Endothelial cell of umbilical vein (primary cell): Measurements from ENCODE around the gene IGF2R. TPM values are rescaled to one million over a fixed set of nuclear protein-coding genes. Genes with fewer than 3 reads are reported as not detected.

Experiments
- BruUV-seq: library from RNA; stranded (reverse); fragments of 400-500 nt; replicated peaks from 2 replicates; lab custom pipeline; 2021; lab: Mats Ljungman, UMichigan
- CTCF ChIA-PET: fragments of 300-600, 350-600 bp; sonication (Branson Sonifier 250); formaldehyde crosslinking; loops from one replicate; lab custom pipeline; 2021; ENCODE audit warnings: antibody characterized with exemption, inconsistent platforms; lab: Charles Lee
- POLR2A ChIA-PET: fragments of 300-600, 350-600 bp; sonication (Branson Sonifier 250); formaldehyde crosslinking; loops from one replicate; lab custom pipeline; 2021; ENCODE audit warnings: antibody characterized with exemption, inconsistent platforms; lab: Charles Lee
- DNase-seq: peaks from one replicate; pipeline ENCODE4 v3.0.0-alpha.2; 2011; ENCODE audit warnings: low read depth, low spot score
- FAIRE-seq: peaks from 2 replicates; lab custom pipeline; 2011; peaks lifted over from hg19 to GRCh38; lab: Jason Lieb, UNC
- H2AFZ ChIP-seq: 2 replicates; pipeline ENCODE4 v1.6.0; 2012; ENCODE audit warnings: low read depth, low read length, control low read depth, inconsistent platforms
- H3K27ac ChIP-seq: 2 replicates; pipeline ENCODE4 v1.5.1; 2011; ENCODE audit warnings: low read depth, mild to moderate bottlenecking, control low read depth, low read length, moderate library complexity; ENCODE audit not compliant: insufficient read depth
- H3K27me3 ChIP-seq, 2 experiments: 2 replicates each; pipeline versions ENCODE4 v1.6.0 to v1.6.1; 2011; ENCODE audit warnings: low read length in 2 of 2, mixed read lengths in 1 of 2; ENCODE audit not compliant: control insufficient read depth in 2 of 2, insufficient read depth in 2 of 2
- H3K36me3 ChIP-seq, 2 experiments: 2 replicates in 1 of 2; 3 replicates in 1 of 2; pipeline ENCODE4 v1.5.1; 2011; ENCODE audit warnings: low read length in 2 of 2, mild to moderate bottlenecking in 1 of 2, moderate library complexity in 1 of 2; ENCODE audit not compliant: control insufficient read depth in 2 of 2, insufficient read depth in 2 of 2; ENCODE audit errors: extremely low read depth in 1 of 2
- H3K4me1 ChIP-seq: 3 replicates; pipeline ENCODE4 v1.5.1; 2011; ENCODE audit warnings: mild to moderate bottlenecking, low read length; ENCODE audit not compliant: control insufficient read depth, insufficient read depth; ENCODE audit errors: extremely low read depth
- H3K4me2 ChIP-seq: 2 replicates; pipeline ENCODE4 v1.6.1; 2011; ENCODE audit warnings: low read length, control low read depth, mixed read lengths; ENCODE audit not compliant: insufficient read depth
- H3K4me3 ChIP-seq, 3 experiments: fragments of 200-600 bp in 1 of 3; sonication (generic), shearing (Covaris generic) in 1 of 3; replicated peaks in 1 of 3; 2 replicates each; pipeline ENCODE4 v1.5.1; 2011 to 2016; ENCODE audit warnings: control low read depth in 3 of 3, low read length in 3 of 3, mild to moderate bottlenecking in 2 of 3, inconsistent platforms in 1 of 3, low read depth in 1 of 3, moderate library complexity in 1 of 3; ENCODE audit not compliant: insufficient read depth in 1 of 3
- H3K79me2 ChIP-seq: 2 replicates; pipeline ENCODE4 v1.6.0; 2012; ENCODE audit warnings: low read length, inconsistent platforms; ENCODE audit not compliant: control insufficient read depth, insufficient read depth
- H3K9ac ChIP-seq: replicated peaks from 2 replicates; pipeline ENCODE3; 2011; ENCODE audit warnings: low read length, control low read depth; ENCODE audit not compliant: insufficient read depth; ENCODE audit errors: extremely low read depth
- H3K9me1 ChIP-seq: replicated peaks from 3 replicates; pipeline ENCODE4 v1.6.0; 2011; ENCODE audit warnings: mild to moderate bottlenecking, low read length; ENCODE audit not compliant: control insufficient read depth, insufficient read depth; ENCODE audit errors: extremely low read depth
- H3K9me3 ChIP-seq: replicated peaks from 2 replicates; pipeline ENCODE4 v1.5.1; 2012; ENCODE audit warnings: low read length, inconsistent platforms; ENCODE audit not compliant: control insufficient read depth, insufficient read depth
- H4K20me1 ChIP-seq: replicated peaks from 2 replicates; pipeline ENCODE3; 2011; ENCODE audit warnings: mild to moderate bottlenecking, low read length; ENCODE audit not compliant: control insufficient read depth, insufficient read depth; ENCODE audit errors: extremely low read depth
- CTCF ChIP-seq, 2 donors: IDR thresholded peaks; 1 replicate in 1 of 2; 2 replicates in 1 of 2; pipeline ENCODE4 v1.5.1; 2011; ENCODE audit warnings: low read length in 2 of 2, mild to moderate bottlenecking in 2 of 2, moderate library complexity in 2 of 2, control low read depth in 1 of 2, inconsistent platforms in 1 of 2, low read depth in 1 of 2; ENCODE audit not compliant: insufficient read depth in 1 of 2; ENCODE audit errors: extremely low read depth in 1 of 2
- EZH2 ChIP-seq: IDR thresholded peaks from 2 replicates; pipeline ENCODE4 v1.6.1; 2012; ENCODE audit warnings: borderline replicate concordance, low read depth, mild to moderate bottlenecking, moderate library complexity, low read length, inconsistent platforms; ENCODE audit not compliant: severe bottlenecking
- FOS ChIP-seq: IDR thresholded peaks from 2 replicates; pipeline ENCODE4 v1.6.1; 2011; ENCODE audit warnings: mild to moderate bottlenecking, low read length, moderate library complexity, borderline replicate concordance; ENCODE audit not compliant: insufficient read depth
- GATA2 ChIP-seq: IDR thresholded peaks from 2 replicates; pipeline ENCODE4 v1.7.0; 2011; ENCODE audit warnings: low read depth, mild to moderate bottlenecking, moderate library complexity, mixed read lengths, low read length; ENCODE audit not compliant: insufficient read length, insufficient read depth
- JUN ChIP-seq: IDR thresholded peaks from 2 replicates; pipeline ENCODE4 v1.6.1; 2011; ENCODE audit warnings: borderline replicate concordance, low read depth; ENCODE audit not compliant: insufficient read length, insufficient read depth
- MAX ChIP-seq: IDR thresholded peaks from 2 replicates; pipeline ENCODE4 v1.6.1; 2011; ENCODE audit not compliant: insufficient read depth, insufficient read length
- MYC ChIP-seq: IDR thresholded peaks from one replicate; pipeline ENCODE4 v1.6.1; 2011; ENCODE audit warnings: mild to moderate bottlenecking, low read depth, low read length
- POLR2A ChIP-seq: IDR thresholded peaks from 2 replicates; pipeline ENCODE4 v1.6.1; 2012; ENCODE audit warnings: low read depth, mild to moderate bottlenecking, control low read depth, low read length
- POLR2AphosphoS5 ChIP-seq: IDR thresholded peaks from 2 replicates; pipeline ENCODE4 v1.6.1; 2012; ENCODE audit warnings: low read depth, mild to moderate bottlenecking, control low read depth, low read length, moderate library complexity; ENCODE audit not compliant: insufficient read depth
- dilution Hi-C: fragments of 300-500 bp; cut with MboI; formaldehyde crosslinking; loops from one replicate; pipeline ENCODE4 v1.15.0; 2019; ENCODE audit warnings: low sequenced_read_pairs; ENCODE audit not compliant: extremely low pct_ligation_motif_present
- intact Hi-C: fragments of 100-400 bp; cut with micrococcal nuclease; formaldehyde crosslinking; loops from one replicate; pipeline ENCODE4 v1.10.0; 2022
- polyA plus RNA-seq, 4 experiments: library from polyadenylated mRNA; depleted of rRNA in 3 of 4; stranded (reverse) in 3 of 4; unstranded in 1 of 4; fragments of >200 nt; gene quantifications; 2 replicates each; pipeline versions ENCODE4 v1.2.1 to v1.2.3, GENCODE V29; 2011 to 2012; ENCODE audit warnings: missing spikeins in 1 of 4
- total RNA-seq: library from RNA; stranded (reverse); gene quantifications from 2 replicates; pipeline ENCODE4 v1.2.3, GENCODE V29; 2021

Gene IGF2R
- total and polyA plus RNA-seq, 2 donors (not counting 3 experiments of a cell fraction or from before 2014, with no cell fraction given), result 16.3 to 60.2 TPM

DNA sequence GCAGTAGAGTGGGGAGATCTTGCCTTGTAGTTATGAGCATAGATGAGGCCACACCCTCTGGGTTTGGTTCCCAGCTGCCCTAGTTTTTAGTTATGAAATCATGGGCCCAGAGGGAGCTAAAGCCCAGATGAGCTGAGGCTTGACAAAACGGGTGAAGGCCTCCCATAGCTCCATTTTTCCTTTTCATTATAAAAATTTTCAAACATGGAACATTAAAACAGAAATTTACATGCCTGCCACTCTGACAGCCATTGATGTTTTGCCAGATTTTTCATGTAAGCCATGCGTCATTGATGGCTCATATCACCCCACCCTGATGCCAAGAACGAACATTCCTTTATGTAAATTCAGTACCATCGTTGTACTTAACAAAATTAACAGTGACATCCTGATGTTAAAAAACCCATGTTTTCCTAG is 67.9 kb downstream of the IGF2R start:
- ChIA-PET POLR2A (interaction anchor here (0.7 kb wide), 1 partner anchor 344 kb away, joined by 4 read pairs; no protein-coding TSS in a partner anchor), CTCF (interaction anchor here (0.9 kb wide), 1 partner anchor 60 kb away, joined by 3 read pairs; no protein-coding TSS in a partner anchor)
- no peaks in the 10 kb centered on the region for H3K9me1 ChIP-seq
- TF ChIP-seq MAX, result no peak
- TF ChIP-seq GATA2, result no peak
- no peak for TF ChIP-seq JUN
- TF ChIP-seq EZH2, result no peak
- TF ChIP-seq MYC, result no peak
- TF ChIP-seq POLR2A, result no peak
- TF ChIP-seq FOS, result no peak
- no peak for TF ChIP-seq CTCF (IDR thresholded peaks at IDR 0.05; ENCODE audit: extremely low read depth in 1 of 2, insufficient read depth in 1 of 2, low read depth in 1 of 2, low read length in 2 of 2)
- TF ChIP-seq POLR2AphosphoS5, result no peak
- no peaks in the 10 kb centered on the region for H3K9me3 ChIP-seq
- no peak overlapping the region for H3K27ac ChIP-seq
- H3K9ac ChIP-seq, result no peak overlapping the region
- no peaks in the 10 kb centered on the region for H3K79me2 ChIP-seq
- H2AFZ ChIP-seq, result no peak overlapping the region
- no TSS peak for BruUV-seq
- no peaks in the 10 kb centered on the region for H3K27me3 ChIP-seq
- H3K4me1 ChIP-seq, result no peaks in the 10 kb centered on the region
- intact Hi-C loops (no loop called here), dilution Hi-C loops (no loop called here)
- H3K36me3 ChIP-seq, result peaks cover 5 to 10% of the 10 kb centered on the region in 2 experiments
- H4K20me1 ChIP-seq, result no peaks in the 10 kb centered on the region
- no peak overlapping the region for H3K4me2 ChIP-seq
- FAIRE-seq, result no peak
- DNase-seq, result no peak
- no peak overlapping the region for H3K4me3 ChIP-seq
